ENCODE measurements around the gene LMX1A.

Gene LMX1A

GRCh38 chr1:165207853-165208515 is 148.5 kb downstream of the LMX1A start:
- DNase-seq: no peak

DNA sequence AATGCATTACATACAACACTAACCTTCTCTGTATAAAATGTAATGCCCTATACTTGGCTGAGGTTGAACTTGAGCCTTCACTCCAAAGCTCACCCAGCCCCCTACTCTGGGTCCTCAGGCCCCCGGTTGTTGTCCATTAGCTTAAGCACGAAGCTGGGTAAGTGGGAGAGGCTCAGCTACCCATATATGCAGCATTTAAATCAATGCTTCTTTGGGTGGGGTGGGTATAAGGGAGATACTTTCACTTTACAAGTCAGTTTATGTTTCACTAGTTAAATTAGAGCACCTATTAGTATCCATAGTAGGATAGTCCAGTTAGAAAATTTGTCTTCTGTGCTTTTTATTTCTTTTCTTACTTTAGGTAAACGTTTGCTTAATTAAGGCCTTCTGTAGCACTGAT is 151.4 kb downstream of the LMX1A start:
- no peak for DNase-seq

DNA sequence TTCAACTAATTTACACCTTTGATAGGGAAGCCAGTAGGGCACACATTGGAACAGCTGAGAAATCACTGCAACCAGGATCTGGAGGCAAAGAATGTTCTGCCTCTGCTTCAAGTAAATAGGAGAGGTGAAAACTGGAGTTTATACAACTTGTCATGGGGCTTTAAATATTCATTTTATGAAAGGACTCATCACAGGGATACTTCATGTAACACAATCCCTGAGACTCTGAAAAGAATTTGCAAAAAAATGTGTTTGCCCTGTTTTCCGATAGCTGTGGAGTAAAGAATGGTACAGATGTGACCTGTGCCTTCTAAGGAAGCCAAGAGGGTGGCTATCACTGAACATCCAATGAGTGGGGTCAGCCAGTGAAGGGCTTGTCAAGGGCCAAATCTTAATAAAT is 152.0 kb downstream of the LMX1A start:
- DNase-seq: no peak

- no peak for DNase-seq
Measured at GRCh38 chr1:165191087-165191486, 165.4 kb downstream of the LMX1A start.

DNA sequence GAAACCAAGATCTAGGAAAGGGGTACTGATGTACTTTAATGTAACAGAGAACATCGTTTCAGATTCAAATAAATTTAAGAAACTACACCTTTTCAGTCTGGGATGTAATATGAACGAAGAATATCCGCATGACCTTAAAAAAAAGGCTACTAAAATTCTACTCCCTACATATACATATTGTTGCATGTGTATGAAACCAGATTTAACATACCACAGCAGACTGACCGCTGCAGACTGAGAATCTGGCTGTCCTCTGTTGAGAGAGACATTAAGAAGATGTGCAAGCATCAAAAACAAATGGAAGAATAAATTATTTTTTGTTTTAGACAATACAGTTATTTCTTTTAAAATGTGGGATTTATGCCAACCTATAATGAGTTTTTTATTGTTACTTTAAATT is 166.6 kb downstream of the LMX1A start:
- DNase-seq: no peak

DNA sequence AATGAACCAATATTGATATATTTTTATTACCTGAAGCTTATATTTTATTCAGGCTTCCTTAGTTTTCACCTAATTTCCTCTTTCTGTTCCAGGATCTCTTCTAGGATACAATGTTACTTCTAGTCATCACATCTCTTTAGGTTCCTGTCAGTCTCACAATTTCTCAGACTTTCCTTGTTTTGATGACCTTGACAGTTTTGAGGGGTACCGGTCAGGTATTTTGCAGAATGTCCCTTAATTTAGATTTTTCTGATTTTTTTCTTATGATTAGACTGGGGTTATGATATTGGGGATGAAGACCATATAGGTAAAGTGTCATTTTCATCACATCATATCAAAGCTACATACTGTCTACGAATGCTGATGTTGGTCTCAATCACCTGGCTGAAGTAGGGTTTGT is 167.5 kb downstream of the LMX1A start:
- no peak for DNase-seq

GRCh38 chr1:165187031-165188009 is 169.2 kb downstream of the LMX1A start:
- no peak for DNase-seq

DNA sequence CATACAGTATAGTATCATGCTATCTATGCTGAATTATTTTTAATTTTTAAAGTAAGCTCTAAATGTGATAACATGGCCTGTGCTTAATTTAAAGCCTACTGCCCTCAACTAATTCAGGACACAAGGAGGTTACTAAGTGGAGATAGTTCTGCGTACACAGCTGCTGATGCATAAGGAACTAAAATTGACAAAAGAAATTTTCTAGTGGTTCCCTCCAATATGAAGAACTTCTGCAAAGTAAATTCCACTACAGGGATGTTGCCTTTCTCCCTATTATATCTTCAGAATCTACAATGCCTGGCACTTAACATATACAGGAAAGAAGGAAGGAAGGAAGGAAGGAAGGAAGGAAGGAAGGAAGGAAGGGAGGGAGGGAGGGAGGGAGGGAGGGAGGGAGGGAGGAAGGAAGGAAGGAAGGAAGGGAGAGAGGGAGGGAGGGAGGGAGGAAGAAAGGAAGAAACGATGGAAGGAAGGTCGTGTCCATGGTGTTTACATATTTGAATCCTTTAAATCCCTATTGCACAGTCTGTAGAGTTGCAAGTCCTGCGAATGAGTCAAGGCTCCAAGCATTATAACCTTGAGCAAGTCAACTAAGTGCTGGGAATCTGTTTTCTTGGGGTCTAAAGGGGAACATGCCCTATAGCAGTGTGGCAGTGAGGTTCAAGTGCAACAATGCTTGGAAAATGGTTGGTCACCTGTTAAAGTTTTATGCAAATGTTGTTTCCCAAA is 171.2 kb downstream of the LMX1A start:
- no peak for DNase-seq

GRCh38 chr1:165182975-165183374 is 173.5 kb downstream of the LMX1A start:
- no peak for DNase-seq

GRCh38 chr1:165179306-165179705 is 177.2 kb downstream of the LMX1A start:
- no peak for DNase-seq

DNA sequence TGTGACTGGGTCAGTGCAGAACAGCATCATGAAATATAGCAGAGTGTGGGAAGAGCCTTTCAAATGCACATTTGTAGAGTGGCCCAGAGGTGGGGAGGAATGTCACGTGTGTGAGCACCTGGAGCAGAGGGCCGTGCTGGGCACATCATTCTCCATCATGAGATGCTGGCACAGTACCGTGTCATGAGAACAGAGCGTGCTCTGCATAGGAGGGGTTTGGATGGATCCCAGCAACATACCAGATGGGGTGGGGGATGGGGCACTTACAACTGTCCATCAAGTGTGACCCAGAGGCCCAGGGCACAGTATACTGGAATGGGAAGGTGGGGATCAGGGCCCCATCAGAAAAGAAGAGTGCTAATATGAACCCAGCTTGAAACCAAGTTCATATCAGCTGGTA is 182.0 kb downstream of the LMX1A start:
- DNase-seq: no peak

- DNase-seq: no peak
Measured at GRCh38 chr1:165173818-165174217, 182.7 kb downstream of the LMX1A start.

- DNase-seq: no peak
Measured at GRCh38 chr1:165173409-165173808, 183.1 kb downstream of the LMX1A start.

- no peak for DNase-seq
Measured at GRCh38 chr1:165172666-165173065, 183.8 kb downstream of the LMX1A start.

DNA sequence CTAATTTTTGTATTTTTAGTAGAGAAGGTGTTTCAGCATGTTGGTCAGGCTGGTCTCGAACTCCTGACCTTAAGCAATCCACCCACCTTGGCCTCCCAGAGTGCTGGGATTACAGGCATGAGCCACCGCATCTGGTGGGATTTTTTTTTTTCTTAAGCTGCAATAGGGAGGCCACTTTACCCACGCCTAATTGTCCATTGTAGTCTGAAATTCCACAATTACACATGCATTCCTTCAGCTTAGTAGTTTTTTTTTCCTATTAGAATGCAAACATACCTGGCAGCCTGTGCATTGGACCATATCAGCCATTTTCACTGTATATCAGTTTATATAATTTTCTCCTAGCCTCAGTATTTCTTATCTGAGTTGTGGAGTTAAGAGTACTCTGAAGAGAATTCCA is 186.8 kb downstream of the LMX1A start:
- no peak for DNase-seq

DNA sequence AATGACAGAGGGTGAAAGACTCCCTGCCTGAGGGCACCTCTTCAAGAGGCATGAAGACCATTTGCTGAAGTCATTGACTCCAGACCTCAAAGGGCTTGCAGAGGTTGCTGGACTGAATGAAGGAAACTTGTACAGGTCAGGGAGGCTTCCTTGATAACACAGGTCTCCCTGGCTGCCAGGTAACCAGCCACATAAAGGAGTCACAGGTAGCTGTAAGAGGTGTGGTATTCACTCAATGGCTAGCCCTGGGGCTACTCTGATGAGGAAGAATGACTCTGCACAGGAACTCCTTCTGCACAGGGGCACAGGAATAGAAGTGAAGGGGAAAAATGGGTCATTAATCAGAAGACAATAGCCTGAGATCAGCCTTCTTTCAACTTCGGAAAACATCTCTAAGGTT is 187.5 kb downstream of the LMX1A start:
- DNase-seq: no peak

DNA sequence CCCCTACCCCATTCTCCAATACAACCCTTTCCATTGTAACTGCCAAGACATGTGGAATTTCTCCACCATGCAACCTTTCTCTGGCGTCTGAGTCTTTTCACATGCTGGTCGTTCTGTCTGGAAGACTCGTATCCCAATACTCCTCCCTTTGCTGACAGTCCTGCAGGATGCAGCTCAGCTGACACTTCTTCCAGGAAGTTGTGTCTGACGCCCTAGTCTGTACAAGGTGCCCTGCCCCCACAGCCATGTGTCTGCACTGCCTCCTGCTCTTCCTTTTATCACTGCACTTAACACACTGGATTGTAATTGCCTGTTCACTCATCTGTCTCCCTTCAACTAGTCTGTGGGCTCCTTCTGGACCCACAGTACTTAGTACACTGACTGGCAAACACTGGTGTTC is 188.0 kb downstream of the LMX1A start:
- DNase-seq: no peak

DNA sequence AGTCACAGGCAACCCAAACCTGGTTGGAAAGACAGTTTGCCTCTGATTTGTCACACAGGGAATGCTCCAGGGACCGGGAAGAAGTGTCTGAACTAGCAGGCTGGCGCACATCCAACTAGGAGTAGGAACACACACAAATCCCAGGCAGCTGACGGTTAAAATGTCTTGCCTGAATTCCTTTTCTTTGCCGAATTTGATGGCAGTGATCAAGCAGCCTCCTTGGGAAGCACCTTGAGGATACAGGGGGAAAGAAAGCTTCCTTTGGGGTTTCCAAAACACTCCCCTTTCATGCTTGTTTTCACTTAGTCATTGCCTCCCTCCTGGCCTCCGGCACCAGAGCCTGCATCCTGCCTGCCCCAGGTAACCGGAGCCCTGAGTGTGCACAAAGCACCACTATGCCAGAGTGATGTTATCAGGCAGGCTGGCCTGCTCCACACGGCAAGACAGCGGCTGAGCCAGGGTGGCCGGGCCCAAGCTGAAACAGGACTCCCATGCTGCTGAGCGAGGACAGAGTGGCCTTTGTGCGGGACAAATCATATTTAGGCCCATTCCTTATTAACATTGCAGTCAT is 193.8 kb downstream of the LMX1A start:
- no peak for DNase-seq

GRCh38 chr1:165161130-165161529 is 195.4 kb downstream of the LMX1A start:
- no peak for DNase-seq

- no peak for DNase-seq
Measured at GRCh38 chr1:165153182-165153581, 203.3 kb downstream of the LMX1A start.

DNA sequence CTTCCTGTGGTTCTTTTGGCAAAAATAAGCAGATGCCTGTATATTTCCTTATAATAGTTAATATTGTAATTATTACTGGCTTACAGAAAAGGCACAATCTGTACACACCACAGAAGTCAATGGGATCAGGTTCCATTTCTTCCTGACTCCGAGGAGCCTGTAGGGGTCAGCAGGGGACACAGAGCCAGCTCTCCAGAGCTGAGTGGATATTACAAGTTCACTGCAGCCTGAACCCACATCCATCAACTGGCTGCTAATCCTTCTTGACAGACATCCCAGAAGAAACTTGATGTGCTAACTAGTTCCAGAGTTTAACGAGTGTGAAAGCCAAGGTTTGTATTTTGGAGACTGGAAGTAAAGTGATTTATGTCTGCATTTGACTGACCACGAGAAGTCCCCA is 203.8 kb downstream of the LMX1A start:
- no peak for DNase-seq

- no peak for DNase-seq
Measured at GRCh38 chr1:165152109-165152508, 204.4 kb downstream of the LMX1A start.
